HEK293T (cell line): ENCODE data around the gene MAD2L1BP.

Experiments
- ELF4 ChIP-seq: fragments of 450-650 bp; IDR thresholded peaks from 2 replicates; pipeline ENCODE4 v1.6.1; 2017; ENCODE audit warnings: antibody characterized with exemption
- SP1 ChIP-seq: fragments of 450-650 bp; IDR thresholded peaks from 2 replicates; pipeline ENCODE4 v1.6.1; 2017

DNA sequence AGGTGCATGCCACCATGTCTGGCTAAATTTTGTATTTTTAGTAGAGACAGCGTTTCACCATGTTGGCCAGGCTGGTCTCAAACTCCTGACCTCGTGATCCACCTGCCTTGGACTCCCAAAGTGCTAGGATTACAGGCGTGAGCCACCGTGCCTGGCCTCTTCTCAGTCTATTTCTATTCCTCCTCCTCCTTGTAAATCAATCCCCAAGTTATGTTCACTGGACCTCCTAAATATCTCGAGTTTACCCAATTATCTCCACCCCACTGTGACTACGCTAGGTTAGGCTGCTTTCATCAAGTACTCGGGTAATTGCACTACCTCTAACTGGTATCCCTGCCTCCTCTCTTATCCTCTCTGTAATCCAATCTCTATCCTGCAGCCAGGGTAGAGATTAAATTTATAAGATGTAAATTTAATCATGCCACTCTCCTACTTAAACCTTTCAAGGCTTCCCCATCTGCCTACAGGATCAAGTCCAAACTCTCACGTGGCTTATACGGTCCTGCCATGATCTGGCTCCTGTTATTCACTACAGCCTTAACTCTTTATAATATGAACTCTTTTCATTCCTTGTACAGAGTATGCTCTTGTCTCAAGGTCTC lies 837 bp upstream of the MAD2L1BP start:
- TF ChIP-seq SP1 (no peak), ELF4 (no peak)
